K562 (cell line): ENCODE data around the gene ST3GAL3. TPM values are rescaled to one million over a fixed set of nuclear protein-coding genes. Genes with fewer than 3 reads are reported as not detected.
A peak's percentile ranks its signal among the peaks of the same experiment; 100 is the strongest.

Source experiments
- EWSR1 ChIP-seq: fragments of 450-650 bp; IDR thresholded peaks from 2 replicates; pipeline ENCODE4 v1.6.1; 2018; ENCODE audit warnings: borderline replicate concordance, mild to moderate bottlenecking, low read depth, moderate library complexity; ENCODE audit not compliant: partially characterized antibody
- FOSL1 ChIP-seq: fragments of 200-800 bp; sonication (Bioruptor generic); conservative IDR thresholded peaks from 2 replicates; pipeline ENCODE4 v1.6.1; 2016; ENCODE audit warnings: missing genetic modification characterization, missing compliant biosample characterization
- FOXA1 ChIP-seq: fragments of 450-650 bp; IDR thresholded peaks from 2 replicates; pipeline ENCODE4 v1.6.1; 2016; ENCODE audit warnings: mild to moderate bottlenecking, borderline replicate concordance
- GATAD2B ChIP-seq: fragments of 450-650 bp; IDR thresholded peaks from 2 replicates; pipeline ENCODE4 v1.6.1; 2017; ENCODE audit warnings: mild to moderate bottlenecking, borderline replicate concordance
- HMG20A ChIP-seq: fragments of 450-650 bp; formaldehyde crosslinking; conservative IDR thresholded peaks from 2 replicates; pipeline ENCODE4 v1.4.0; 2020; ENCODE audit warnings: mild to moderate bottlenecking, mixed read lengths
- JUNB ChIP-seq: fragments of 450-650 bp; formaldehyde crosslinking; conservative IDR thresholded peaks from 2 replicates; pipeline ENCODE4 v1.4.0; 2020; ENCODE audit warnings: mild to moderate bottlenecking
- KLF13 ChIP-seq: fragments of 450-650 bp; IDR thresholded peaks from 2 replicates; pipeline ENCODE4 v1.6.1; 2016; ENCODE audit warnings: missing genetic modification characterization, low read depth, mild to moderate bottlenecking, missing compliant biosample characterization, moderate library complexity, borderline replicate concordance
- LEF1 ChIP-seq: fragments of 450-650 bp; IDR thresholded peaks from 2 replicates; pipeline ENCODE4 v1.6.1; 2016; ENCODE audit warnings: mild to moderate bottlenecking
- MAZ ChIP-seq, 2 experiments: fragments of 450-650 bp in 1 of 2; sonication (generic) in 1 of 2; formaldehyde crosslinking; IDR thresholded peaks in 1 of 2; conservative IDR thresholded peaks in 1 of 2; 2 replicates each; pipeline versions ENCODE4 v1.4.0 to v1.5.0; 2020; ENCODE audit warnings: mild to moderate bottlenecking in 1 of 2, missing genetic modification reagents in 1 of 2
- NUFIP1 ChIP-seq: fragments of 450-650 bp; IDR thresholded peaks from 2 replicates; pipeline ENCODE4 v1.6.1; 2018; ENCODE audit not compliant: partially characterized antibody
- PHF21A ChIP-seq: fragments of 450-650 bp; IDR thresholded peaks from 2 replicates; pipeline ENCODE4 v1.6.1; 2017; ENCODE audit warnings: low read depth, borderline replicate concordance
- POLR2G ChIP-seq: fragments of 200-400 bp; formaldehyde crosslinking; IDR thresholded peaks from 2 replicates; pipeline ENCODE4 v1.6.1; 2017; ENCODE audit warnings: low read depth, mild to moderate bottlenecking, antibody characterized with exemption, low read length, moderate library complexity
- PTRF ChIP-seq: fragments of 450-650 bp; IDR thresholded peaks from 2 replicates; pipeline ENCODE4 v1.6.1; 2016; ENCODE audit warnings: mild to moderate bottlenecking, missing genetic modification characterization, missing compliant biosample characterization
- SOX6 ChIP-seq: fragments of 450-650 bp; IDR thresholded peaks from 2 replicates; pipeline ENCODE4 v1.6.1; 2014; ENCODE audit warnings: mild to moderate bottlenecking
- SUPT5H ChIP-seq: fragments of 450-650 bp; IDR thresholded peaks from 2 replicates; pipeline ENCODE4 v1.6.1; 2016
- TEAD4 ChIP-seq, 2 experiments: sonication (generic) in 1 of 2; formaldehyde crosslinking in 1 of 2; IDR thresholded peaks; 2 replicates each; pipeline versions ENCODE4 v1.6.1 to v1.8.0; 2012 to 2022; ENCODE audit warnings: borderline replicate concordance in 1 of 2, inconsistent platforms in 1 of 2, low read length in 1 of 2, mild to moderate bottlenecking in 1 of 2, missing genetic modification reagents in 1 of 2
- XRCC4 ChIP-seq: IDR thresholded peaks from one replicate; pipeline ENCODE4 v1.6.1; 2011; ENCODE audit not compliant: insufficient read depth, insufficient read length; ENCODE audit errors: extremely low read depth
- ZC3H4 ChIP-seq: sonication (generic); formaldehyde crosslinking; IDR thresholded peaks from 2 replicates; pipeline ENCODE4 v1.9.0; 2021; ENCODE audit warnings: missing genetic modification reagents, borderline replicate concordance
- ZHX1 ChIP-seq: fragments of 150-350 bp; conservative IDR thresholded peaks from 2 replicates; pipeline ENCODE4 v1.6.1; 2014; ENCODE audit warnings: low read length
- ZNF184 ChIP-seq: sonication (generic); formaldehyde crosslinking; IDR thresholded peaks from 2 replicates; pipeline ENCODE4 v1.5.0; 2020; ENCODE audit warnings: missing genetic modification reagents
- ZNF75A ChIP-seq: fragments of 450-650 bp; formaldehyde crosslinking; IDR thresholded peaks from 2 replicates; pipeline ENCODE4 v1.4.0; 2020; ENCODE audit warnings: mild to moderate bottlenecking
- ZSCAN29 ChIP-seq: fragments of 450-650 bp; IDR thresholded peaks from 2 replicates; pipeline ENCODE4 v1.6.1; 2017
- polyA plus RNA-seq, 8 experiments: library from polyadenylated mRNA; depleted of rRNA in 4 of 8; stranded (reverse) in 5 of 8; unstranded in 3 of 8; fragments of >200 nt; fragmentation: Nextera tagmentation in 2 of 8; fragmentation: Illumina TruSeq in 1 of 8; extraction: Ambion mirVana in 2 of 8; extraction: Trizol in 1 of 8; gene quantifications; 2 replicates each; pipeline versions ENCODE4 v1.2.1 to v1.2.3, GENCODE V29; 2011 to 2014; ENCODE audit warnings: inconsistent platforms in 1 of 8, missing spikeins in 1 of 8
- total RNA-seq, 7 experiments: library from RNA; depleted of rRNA in 6 of 7; stranded (reverse); fragments of >200 nt in 6 of 7; fragmentation: Illumina TruSeq in 2 of 7; extraction: Trizol in 2 of 7; gene quantifications; 2 replicates each; pipeline versions ENCODE4 v1.2.1 to v1.2.3, GENCODE V29; 2011 to 2021; ENCODE audit warnings: low replicate concordance in 1 of 7
- TF ChIP-seq, protein P1 (sequence below): fragments of 250-450 bp; sonication (Bioruptor Pico); IDR thresholded peaks from 2 replicates; pipeline ENCODE4 v1.4.0; 2020
- TF ChIP-seq, protein P2 (sequence below): sonication (generic); formaldehyde crosslinking; IDR thresholded peaks from 2 replicates; pipeline ENCODE4 v1.8.1; 2022; ENCODE audit warnings: missing genetic modification reagents

Gene ST3GAL3
- total and polyA plus RNA-seq, 9 of the 15 experiments (the other 6 are each of a cell fraction or from before 2014, with no cell fraction given) = 1.2 to 18.9 (median 11.0) TPM

- TF ChIP-seq, protein P1, sequence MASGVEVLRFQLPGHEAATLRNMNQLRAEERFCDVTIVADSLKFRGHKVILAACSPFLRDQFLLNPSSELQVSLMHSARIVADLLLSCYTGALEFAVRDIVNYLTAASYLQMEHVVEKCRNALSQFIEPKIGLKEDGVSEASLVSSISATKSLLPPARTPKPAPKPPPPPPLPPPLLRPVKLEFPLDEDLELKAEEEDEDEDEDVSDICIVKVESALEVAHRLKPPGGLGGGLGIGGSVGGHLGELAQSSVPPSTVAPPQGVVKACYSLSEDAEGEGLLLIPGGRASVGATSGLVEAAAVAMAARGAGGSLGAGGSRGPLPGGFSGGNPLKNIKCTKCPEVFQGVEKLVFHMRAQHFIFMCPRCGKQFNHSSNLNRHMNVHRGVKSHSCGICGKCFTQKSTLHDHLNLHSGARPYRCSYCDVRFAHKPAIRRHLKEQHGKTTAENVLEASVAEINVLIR = peak; percentile 92
- TF ChIP-seq PHF21A (no peak), SUPT5H (peak; percentile 90), ZNF75A (no peak), ZSCAN29 (no peak), POLR2G (peak; percentile 95), FOSL1 (tag) (peak; percentile 35; the same call in 1 of the 2 replicates), ZC3H4 (CRISPR knock-in tag) (no peak), NUFIP1 (no peak), PTRF (no peak), KLF13 (tag) (no peak), FOXA1 (no peak), ZHX1 (no peak), GATAD2B (no peak), LEF1 (no peak), SOX6 (no peak), HMG20A (CRISPR knock-in tag) (no peak), JUNB (CRISPR knock-in tag) (no peak; the same call in 1 of the 2 replicates), EWSR1 (no peak), XRCC4 (no peak), MAZ (CRISPR knock-in tag; conservative IDR thresholded peaks at IDR 0.05 in 1 of 2, IDR thresholded peaks at IDR 0.05 in 1 of 2) (peak; percentile 74 to 94), TEAD4 (IDR thresholded peaks at IDR 0.05; ENCODE audit: low read length) (no peak), TEAD4 (CRISPR knock-in tag; IDR thresholded peaks at IDR 0.05; ENCODE audit: borderline replicate concordance) (no peak), ZNF184 (CRISPR knock-in tag) (no peak)
- TF ChIP-seq, protein P2, sequence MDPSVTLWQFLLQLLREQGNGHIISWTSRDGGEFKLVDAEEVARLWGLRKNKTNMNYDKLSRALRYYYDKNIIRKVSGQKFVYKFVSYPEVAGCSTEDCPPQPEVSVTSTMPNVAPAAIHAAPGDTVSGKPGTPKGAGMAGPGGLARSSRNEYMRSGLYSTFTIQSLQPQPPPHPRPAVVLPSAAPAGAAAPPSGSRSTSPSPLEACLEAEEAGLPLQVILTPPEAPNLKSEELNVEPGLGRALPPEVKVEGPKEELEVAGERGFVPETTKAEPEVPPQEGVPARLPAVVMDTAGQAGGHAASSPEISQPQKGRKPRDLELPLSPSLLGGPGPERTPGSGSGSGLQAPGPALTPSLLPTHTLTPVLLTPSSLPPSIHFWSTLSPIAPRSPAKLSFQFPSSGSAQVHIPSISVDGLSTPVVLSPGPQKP (CRISPR knock-in tag) = no peak
Measured at GRCh38 chr1:43974443-43975248, 267.3 kb downstream of the ST3GAL3 start, which contains the start of gene ATP6V0B (continued).
